Lung (tissue), 12 donors: ENCODE results near the gene C2orf76. TPM values are rescaled to one million over a fixed set of nuclear protein-coding genes. Genes with fewer than 3 reads are reported as not detected.

ENCODE experiments used
- ATAC-seq: fragments of 200-7000 bp; cut with Tn5 transposase; one replicate; pipeline ENCODE4 v1.9.1; 2020; ENCODE audit warnings: moderate number of reproducible peaks; ENCODE audit not compliant: insufficient read depth, low FRiP score
- DNase-seq, 3 donors: peaks; one replicate each; pipeline ENCODE4 v3.0.0-alpha.2; 2013 to 2017
- H3K27ac ChIP-seq, 2 donors: one replicate each; pipeline ENCODE4 v1.5.1; 2013; ENCODE audit warnings: mild to moderate bottlenecking in 2 of 2, moderate library complexity in 2 of 2, control low read depth in 1 of 2, inconsistent platforms in 1 of 2, low read depth in 1 of 2, low read length in 1 of 2
- H3K27me3 ChIP-seq, 3 donors: one replicate each; pipeline ENCODE4 v1.5.1; 2013; ENCODE audit warnings: low read length in 2 of 3; ENCODE audit not compliant: control insufficient read depth in 3 of 3, insufficient read depth in 3 of 3
- H3K36me3 ChIP-seq, 4 donors: one replicate each; pipeline ENCODE4 v1.5.1; 2013; ENCODE audit warnings: low read length in 4 of 4, mild to moderate bottlenecking in 1 of 4, moderate library complexity in 1 of 4; ENCODE audit not compliant: control insufficient read depth in 4 of 4, insufficient read depth in 4 of 4
- H3K4me1 ChIP-seq, 5 donors: one replicate each; pipeline ENCODE4 v1.5.1; 2013; ENCODE audit warnings: low read length in 5 of 5, mild to moderate bottlenecking in 2 of 5, moderate library complexity in 1 of 5; ENCODE audit not compliant: control insufficient read depth in 5 of 5, insufficient read depth in 5 of 5
- H3K4me3 ChIP-seq: one replicate; pipeline ENCODE4 v1.5.1; 2013; ENCODE audit warnings: mild to moderate bottlenecking, control low read depth, moderate library complexity
- H3K9ac ChIP-seq, 2 donors: one replicate each; pipeline ENCODE4 v1.5.1; 2013; ENCODE audit warnings: low read length in 2 of 2, control low read depth in 1 of 2; ENCODE audit not compliant: insufficient read depth in 1 of 2
- H3K9me3 ChIP-seq, 4 donors: one replicate each; pipeline ENCODE4 v1.5.1; 2013; ENCODE audit warnings: low read length in 3 of 4, mild to moderate bottlenecking in 1 of 4, moderate library complexity in 1 of 4; ENCODE audit not compliant: control insufficient read depth in 4 of 4, insufficient read depth in 3 of 4
- WGBS, 2 donors: extraction: QIAGEN DNeasy Blood & Tissue Kit; methylation state at CpG; one replicate each; pipeline ENCODE4 v1.1.7; 2013; 5-methylcytosine and 5-hydroxymethylcytosine counted together
- polyA plus RNA-seq, 2 donors: library from polyadenylated mRNA; stranded (reverse); fragments of 200-250 nt; gene quantifications; one replicate each; pipeline ENCODE4 v1.2.1, GENCODE V29; 2013
- total RNA-seq, 2 donors: library from RNA; depleted of rRNA in 1 of 2; stranded (reverse); fragments of >200 nt in 1 of 2; gene quantifications; one replicate each; pipeline ENCODE4 v1.2.1, GENCODE V29; 2014 to 2021
- TF ChIP-seq, protein P1 (sequence below): IDR thresholded peaks from 2 replicates; pipeline ENCODE4 v1.5.1; 2012; ENCODE audit warnings: mild to moderate bottlenecking; ENCODE audit errors: control extremely low read depth, extremely low read depth
- donor health status: control.
- donor health status: control.
- donor health status: Bipolar disorder and iron deficiency.
- donor health status: healthy.
- donor health status: DM: yes; HTN: yes; CAD: no.

Gene C2orf76
- total and polyA plus RNA-seq, 4 donors: 9.1 to 24.6 (median 17.3) TPM

DNA sequence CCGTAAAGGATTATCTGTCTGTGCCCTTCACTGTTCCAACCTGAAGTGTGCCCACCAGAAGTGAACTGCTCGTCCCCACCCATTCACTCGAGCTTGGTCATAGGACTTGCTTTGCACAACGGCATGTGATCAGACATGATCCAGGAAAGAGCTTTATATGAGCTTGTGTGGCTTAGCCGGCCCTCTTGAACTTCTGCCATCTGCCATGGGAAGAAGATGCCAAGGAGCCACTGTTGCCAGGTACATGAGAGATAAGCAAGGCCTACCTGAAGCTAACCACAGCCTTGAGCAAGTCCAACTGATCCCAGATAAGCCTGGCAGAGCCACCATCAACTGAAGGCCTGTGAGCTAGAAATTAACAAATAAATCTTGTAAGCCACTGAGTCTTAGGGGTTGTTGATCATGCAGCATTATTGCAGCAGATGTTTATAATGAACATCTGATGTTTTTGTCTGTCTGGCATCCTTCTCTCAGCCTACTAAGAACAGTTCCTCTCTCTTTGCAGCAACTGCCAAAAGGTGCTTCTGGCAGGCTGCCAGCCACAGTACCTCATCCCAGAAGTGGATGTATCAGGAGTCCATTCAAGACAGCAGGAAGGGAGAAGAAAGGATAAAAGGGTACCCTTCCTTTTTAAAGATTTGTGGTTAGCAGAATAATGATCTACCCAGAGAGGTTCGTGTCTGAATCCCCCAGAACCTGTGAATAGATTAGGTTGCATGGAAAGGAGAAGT is 16.9 kb upstream of the C2orf76 start:
- TF ChIP-seq, protein P1, sequence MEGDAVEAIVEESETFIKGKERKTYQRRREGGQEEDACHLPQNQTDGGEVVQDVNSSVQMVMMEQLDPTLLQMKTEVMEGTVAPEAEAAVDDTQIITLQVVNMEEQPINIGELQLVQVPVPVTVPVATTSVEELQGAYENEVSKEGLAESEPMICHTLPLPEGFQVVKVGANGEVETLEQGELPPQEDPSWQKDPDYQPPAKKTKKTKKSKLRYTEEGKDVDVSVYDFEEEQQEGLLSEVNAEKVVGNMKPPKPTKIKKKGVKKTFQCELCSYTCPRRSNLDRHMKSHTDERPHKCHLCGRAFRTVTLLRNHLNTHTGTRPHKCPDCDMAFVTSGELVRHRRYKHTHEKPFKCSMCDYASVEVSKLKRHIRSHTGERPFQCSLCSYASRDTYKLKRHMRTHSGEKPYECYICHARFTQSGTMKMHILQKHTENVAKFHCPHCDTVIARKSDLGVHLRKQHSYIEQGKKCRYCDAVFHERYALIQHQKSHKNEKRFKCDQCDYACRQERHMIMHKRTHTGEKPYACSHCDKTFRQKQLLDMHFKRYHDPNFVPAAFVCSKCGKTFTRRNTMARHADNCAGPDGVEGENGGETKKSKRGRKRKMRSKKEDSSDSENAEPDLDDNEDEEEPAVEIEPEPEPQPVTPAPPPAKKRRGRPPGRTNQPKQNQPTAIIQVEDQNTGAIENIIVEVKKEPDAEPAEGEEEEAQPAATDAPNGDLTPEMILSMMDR: no peak
- no peak overlapping the region for H3K27ac ChIP-seq
- no peak overlapping the region for H3K9ac ChIP-seq
- 69 to 78% methylated on average over 6 of the region's 6 CpGs for WGBS, 2 donors
- no peak for ATAC-seq
- H3K4me1 ChIP-seq: peaks cover 0 to 5% (median 3%) of the 10 kb centered on the region in 5 donors
- no peaks in the 10 kb centered on the region for H3K27me3 ChIP-seq
- H3K9me3 ChIP-seq: no peaks in the 10 kb centered on the region
- H3K4me3 ChIP-seq: no peak overlapping the region
- H3K36me3 ChIP-seq: no peaks in the 10 kb centered on the region
- no peak for DNase-seq

DNA sequence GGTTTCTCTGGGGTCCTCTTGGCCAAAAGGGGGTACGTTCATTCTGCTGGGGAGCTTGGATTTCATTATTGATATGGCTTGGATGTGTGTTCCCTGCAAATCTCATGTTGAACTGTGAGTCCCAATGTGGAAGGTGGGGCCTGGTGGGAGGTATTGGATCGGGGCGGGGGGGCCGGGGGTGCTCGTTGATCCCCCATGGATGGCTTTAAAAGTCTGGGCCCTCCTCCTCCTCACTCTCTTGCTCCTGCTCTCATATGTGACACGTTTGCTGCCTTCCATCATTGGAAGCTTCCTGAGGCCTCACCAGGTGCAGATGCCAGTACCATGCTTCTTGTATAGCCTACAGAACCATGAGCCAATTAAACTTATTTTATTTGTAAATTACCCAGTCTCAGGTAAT is 11.9 kb upstream of the C2orf76 start:
- Histone ChIP-seq H3K36me3 (peaks cover 0 to 3% (median under 1%) of the 10 kb centered on the region in 4 donors), H3K27me3 (no peaks in the 10 kb centered on the region), H3K4me1 (no peaks in the 10 kb centered on the region), H3K9ac (no peak overlapping the region), H3K9me3 (peaks cover 0 to under 1% (median 0%) of the 10 kb centered on the region in 4 donors), H3K4me3 (no peak overlapping the region), H3K27ac (no peak overlapping the region)
- TF ChIP-seq, protein P1: no peak
- 90 to 93% methylated on average over 6 of the region's 6 CpGs for WGBS, 2 donors
- DNase-seq (no peak), ATAC-seq (no peak)

DNA sequence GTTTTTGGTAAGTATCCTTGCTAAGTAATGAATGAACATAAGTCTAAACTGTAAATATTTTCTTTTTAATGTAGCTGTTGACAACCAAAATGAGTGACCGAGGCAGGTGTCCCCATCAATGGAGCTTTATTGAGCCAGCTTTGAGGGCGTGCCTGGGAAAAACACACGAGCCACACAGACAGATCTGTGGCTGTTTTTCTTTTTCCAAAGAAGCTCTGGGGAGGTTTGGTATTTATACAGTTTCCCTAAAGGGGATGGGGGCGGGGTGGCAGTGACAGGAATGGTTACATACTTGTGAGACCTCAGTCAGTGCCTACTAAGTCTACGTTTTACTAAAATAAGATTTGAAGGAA is 11.3 kb upstream of the C2orf76 start:
- Histone ChIP-seq H3K36me3 (peaks cover 5 to 9% (median 7%) of the 10 kb centered on the region in 4 donors), H3K9ac (no peak overlapping the region), H3K4me1 (no peaks in the 10 kb centered on the region), H3K4me3 (no peak overlapping the region), H3K27me3 (no peaks in the 10 kb centered on the region), H3K27ac (no peak overlapping the region), H3K9me3 (peaks cover 0 to 7% (median 0%) of the 10 kb centered on the region in 4 donors)
- DNase-seq (no peak), ATAC-seq (no peak)
- 61 to 69% methylated on average over 5 of the region's 5 CpGs for WGBS, 2 donors
- TF ChIP-seq, protein P1: no peak
